GM12878 (cell line): Measurements from ENCODE around the gene HMBS. TPM values are rescaled to one million over a fixed set of nuclear protein-coding genes. Genes with fewer than 3 reads are reported as not detected.

ENCODE experiments used
- ATF7 ChIP-seq: fragments of 450-650 bp; IDR thresholded peaks from 2 replicates; pipeline ENCODE4 v1.6.1; 2016; ENCODE audit warnings: low read depth, mild to moderate bottlenecking
- BACH1 ChIP-seq: fragments of 450-650 bp; IDR thresholded peaks from 2 replicates; pipeline ENCODE4 v1.6.1; 2017; ENCODE audit warnings: mild to moderate bottlenecking, borderline replicate concordance
- CREB1 ChIP-seq: IDR thresholded peaks from 2 replicates; pipeline ENCODE4 v1.6.1; 2012; ENCODE audit warnings: low read depth, mild to moderate bottlenecking, inconsistent platforms
- EGR1 ChIP-seq, 2 experiments: IDR thresholded peaks; 1 replicate in 1 of 2; 2 replicates in 1 of 2; pipeline ENCODE4 v1.6.1; 2011 to 2012; ENCODE audit warnings: low read depth in 2 of 2, low read length in 2 of 2, borderline replicate concordance in 1 of 2, mild to moderate bottlenecking in 1 of 2, moderate library complexity in 1 of 2
- ESRRA ChIP-seq: IDR thresholded peaks from 2 replicates; pipeline ENCODE4 v1.6.1; 2012; ENCODE audit warnings: mild to moderate bottlenecking, low read length, improper control_type of control experiment
- ETV6 ChIP-seq, 2 experiments: fragments of 450-650 bp in 1 of 2; IDR thresholded peaks in 1 of 2; conservative IDR thresholded peaks in 1 of 2; 2 replicates each; pipeline ENCODE4 v1.6.1; 2014; ENCODE audit warnings: antibody characterized with exemption in 1 of 2, borderline replicate concordance in 1 of 2, low read depth in 1 of 2, mild to moderate bottlenecking in 1 of 2, moderate library complexity in 1 of 2
- EZH2 ChIP-seq: IDR thresholded peaks from 2 replicates; pipeline ENCODE4 v1.6.1; 2012; ENCODE audit warnings: low read depth, mild to moderate bottlenecking, control low read depth, inconsistent platforms, low read length, borderline replicate concordance; ENCODE audit not compliant: control insufficient read depth
- KAT2A ChIP-seq: conservative IDR thresholded peaks from 2 replicates; pipeline ENCODE4 v1.6.1; 2011; ENCODE audit warnings: low read depth, low read length; ENCODE audit not compliant: control insufficient read depth
- KDM1A ChIP-seq: fragments of 200-600 bp; sonication (generic); IDR thresholded peaks from 2 replicates; pipeline ENCODE4 v1.6.1; 2016; ENCODE audit warnings: borderline replicate concordance
- MTA3 ChIP-seq: IDR thresholded peaks from 2 replicates; pipeline ENCODE4 v1.6.1; 2012; ENCODE audit warnings: low read length, inconsistent platforms, borderline replicate concordance
- NFYB ChIP-seq: IDR thresholded peaks from 2 replicates; pipeline ENCODE4 v1.6.1; 2011; ENCODE audit warnings: low read depth, mild to moderate bottlenecking, low read length, improper control_type of control experiment, moderate library complexity; ENCODE audit not compliant: insufficient read depth
- NR2C1 ChIP-seq: fragments of 450-650 bp; IDR thresholded peaks from 2 replicates; pipeline ENCODE4 v1.6.1; 2017; ENCODE audit warnings: antibody characterized with exemption, mild to moderate bottlenecking, moderate library complexity
- POLR2AphosphoS5 ChIP-seq: IDR thresholded peaks from 2 replicates; pipeline ENCODE4 v1.6.1; 2011; ENCODE audit warnings: mild to moderate bottlenecking, low read length, inconsistent platforms
- PRDM15 ChIP-seq: fragments of 450-650 bp; formaldehyde crosslinking; IDR thresholded peaks from 2 replicates; pipeline ENCODE4 v1.4.0; 2020; ENCODE audit warnings: mild to moderate bottlenecking, moderate library complexity
- RCOR1 ChIP-seq: conservative IDR thresholded peaks from 2 replicates; pipeline ENCODE4 v1.6.1; 2012; ENCODE audit warnings: low read depth, low read length, improper control_type of control experiment
- SMAD1 ChIP-seq: fragments of 450-650 bp; IDR thresholded peaks from 2 replicates; pipeline ENCODE4 v1.6.1; 2018; ENCODE audit warnings: mild to moderate bottlenecking, low read depth; ENCODE audit not compliant: partially characterized antibody
- SUPT20H ChIP-seq: IDR thresholded peaks from 2 replicates; pipeline ENCODE4 v1.6.1; 2011; ENCODE audit warnings: low read depth, mild to moderate bottlenecking, low read length, moderate library complexity, borderline replicate concordance; ENCODE audit not compliant: control insufficient read depth
- YY1 ChIP-seq: IDR thresholded peaks from 2 replicates; pipeline ENCODE4 v1.6.1; 2011; ENCODE audit warnings: low read depth, mild to moderate bottlenecking, low read length
- ZNF217 ChIP-seq: fragments of 450-650 bp; IDR thresholded peaks from 2 replicates; pipeline ENCODE4 v1.6.1; 2017; ENCODE audit warnings: antibody characterized with exemption, mild to moderate bottlenecking
- polyA plus RNA-seq, 11 experiments: library from polyadenylated mRNA; depleted of rRNA in 4 of 11; unstranded in 6 of 11; stranded (reverse) in 5 of 11; fragments of >200 nt; fragmentation: Nextera tagmentation in 4 of 11; fragmentation: Illumina TruSeq in 1 of 11; extraction: Ambion mirVana in 4 of 11; extraction: Trizol in 1 of 11; gene quantifications; 1 replicate in 1 of 11; 2 replicates in 10 of 11; pipeline versions ENCODE4 v1.2.1 to v1.2.3, GENCODE V29; 2011 to 2016; ENCODE audit warnings: inconsistent platforms in 2 of 11, missing spikeins in 2 of 11, low read depth in 1 of 11
- total RNA-seq, 4 experiments: library from RNA; depleted of rRNA in 3 of 4; stranded (reverse); fragments of >200 nt in 3 of 4; fragmentation: Illumina TruSeq in 1 of 4; extraction: Trizol in 1 of 4; gene quantifications; 2 replicates each; pipeline versions ENCODE4 v1.2.1 to v1.2.3, GENCODE V29; 2013 to 2021
- TF ChIP-seq, protein P1 (sequence below): IDR thresholded peaks from 2 replicates; pipeline ENCODE4 v1.6.1; 2011; ENCODE audit warnings: mild to moderate bottlenecking, low read depth, low read length, moderate library complexity; ENCODE audit not compliant: insufficient replicate concordance
- TF ChIP-seq, protein P2 (sequence below): fragments of 450-650 bp; formaldehyde crosslinking; IDR thresholded peaks from 2 replicates; pipeline ENCODE4 v1.5.0; 2022; ENCODE audit warnings: mild to moderate bottlenecking, missing genetic modification characterization

Gene HMBS
- total and polyA plus RNA-seq, 10 of the 15 experiments (the other 5 are each of a cell fraction or from before 2014, with no cell fraction given): 17.7 to 96.7 (median 49.7) TPM

GRCh38 chr11:119095066-119095880, 10.6 kb downstream of the HMBS start (continued):
- no peak for TF ChIP-seq EZH2
- TF ChIP-seq, protein P1, sequence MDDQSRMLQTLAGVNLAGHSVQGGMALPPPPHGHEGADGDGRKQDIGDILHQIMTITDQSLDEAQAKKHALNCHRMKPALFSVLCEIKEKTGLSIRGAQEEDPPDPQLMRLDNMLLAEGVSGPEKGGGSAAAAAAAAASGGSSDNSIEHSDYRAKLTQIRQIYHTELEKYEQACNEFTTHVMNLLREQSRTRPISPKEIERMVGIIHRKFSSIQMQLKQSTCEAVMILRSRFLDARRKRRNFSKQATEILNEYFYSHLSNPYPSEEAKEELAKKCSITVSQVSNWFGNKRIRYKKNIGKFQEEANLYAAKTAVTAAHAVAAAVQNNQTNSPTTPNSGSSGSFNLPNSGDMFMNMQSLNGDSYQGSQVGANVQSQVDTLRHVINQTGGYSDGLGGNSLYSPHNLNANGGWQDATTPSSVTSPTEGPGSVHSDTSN: peak; percentile 30
- TF ChIP-seq NR2C1: no peak
- no peak for TF ChIP-seq SUPT20H
- no peak for TF ChIP-seq PRDM15 (CRISPR knock-in tag)
- no peak for TF ChIP-seq ETV6 (conservative IDR thresholded peaks at IDR 0.05 in 1 of 2, IDR thresholded peaks at IDR 0.05 in 1 of 2; ENCODE audit: borderline replicate concordance in 1 of 2, low read depth in 1 of 2)
- TF ChIP-seq KAT2A: no peak
- TF ChIP-seq MTA3: no peak; the same call in 1 of the 2 replicates
- TF ChIP-seq YY1: peak; percentile 82
- TF ChIP-seq ESRRA: peak; percentile 51; the same call in 1 of the 2 replicates
- peak; percentile 87 for TF ChIP-seq CREB1
- TF ChIP-seq NFYB: peak; percentile 100
- 0 out of 2 replicates have a peak, but pooled peaks have one; percentile 70 for TF ChIP-seq RCOR1
- peak; percentile 96 for TF ChIP-seq SMAD1
- TF ChIP-seq ATF7: 0 out of 2 replicates have a peak, but pooled peaks have one; percentile 46
- TF ChIP-seq POLR2AphosphoS5: peak; percentile 100
- TF ChIP-seq ZNF217: no peak
- TF ChIP-seq, protein P2, sequence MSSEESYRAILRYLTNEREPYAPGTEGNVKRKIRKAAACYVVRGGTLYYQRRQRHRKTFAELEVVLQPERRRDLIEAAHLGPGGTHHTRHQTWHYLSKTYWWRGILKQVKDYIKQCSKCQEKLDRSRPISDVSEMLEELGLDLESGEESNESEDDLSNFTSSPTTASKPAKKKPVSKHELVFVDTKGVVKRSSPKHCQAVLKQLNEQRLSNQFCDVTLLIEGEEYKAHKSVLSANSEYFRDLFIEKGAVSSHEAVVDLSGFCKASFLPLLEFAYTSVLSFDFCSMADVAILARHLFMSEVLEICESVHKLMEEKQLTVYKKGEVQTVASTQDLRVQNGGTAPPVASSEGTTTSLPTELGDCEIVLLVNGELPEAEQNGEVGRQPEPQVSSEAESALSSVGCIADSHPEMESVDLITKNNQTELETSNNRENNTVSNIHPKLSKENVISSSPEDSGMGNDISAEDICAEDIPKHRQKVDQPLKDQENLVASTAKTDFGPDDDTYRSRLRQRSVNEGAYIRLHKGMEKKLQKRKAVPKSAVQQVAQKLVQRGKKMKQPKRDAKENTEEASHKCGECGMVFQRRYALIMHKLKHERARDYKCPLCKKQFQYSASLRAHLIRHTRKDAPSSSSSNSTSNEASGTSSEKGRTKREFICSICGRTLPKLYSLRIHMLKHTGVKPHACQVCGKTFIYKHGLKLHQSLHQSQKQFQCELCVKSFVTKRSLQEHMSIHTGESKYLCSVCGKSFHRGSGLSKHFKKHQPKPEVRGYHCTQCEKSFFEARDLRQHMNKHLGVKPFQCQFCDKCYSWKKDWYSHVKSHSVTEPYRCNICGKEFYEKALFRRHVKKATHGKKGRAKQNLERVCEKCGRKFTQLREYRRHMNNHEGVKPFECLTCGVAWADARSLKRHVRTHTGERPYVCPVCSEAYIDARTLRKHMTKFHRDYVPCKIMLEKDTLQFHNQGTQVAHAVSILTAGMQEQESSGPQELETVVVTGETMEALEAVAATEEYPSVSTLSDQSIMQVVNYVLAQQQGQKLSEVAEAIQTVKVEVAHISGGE: no peak
- no peak for TF ChIP-seq KDM1A
- peak in 1 of 2 experiments; percentile 42; a peak in 1 of 3 replicates for TF ChIP-seq EGR1 (IDR thresholded peaks at IDR 0.05; ENCODE audit: borderline replicate concordance in 1 of 2, low read depth in 2 of 2, low read length in 2 of 2)
- TF ChIP-seq BACH1: peak; percentile 97
